OCI-LY7 (cell line): Measurements from ENCODE around the gene TRAF2.

Experiments used
- CTCF ChIP-seq: fragments of 200-600 bp; sonication (generic); conservative IDR thresholded peaks from 2 replicates; pipeline ENCODE4 v1.5.1; 2014; ENCODE audit warnings: mild to moderate bottlenecking, antibody characterized with exemption, low read length, moderate library complexity, mixed read lengths
- EZH2phosphoT487 ChIP-seq: fragments of 200-600 bp; sonication (generic); IDR thresholded peaks from 2 replicates; pipeline ENCODE4 v1.6.1; 2018; ENCODE audit warnings: low read depth, borderline replicate concordance, mild to moderate bottlenecking, mixed run types, antibody characterized with exemption, low read length, moderate library complexity, mixed read lengths

GRCh38 chr9:136968333-136969127 lies 82.2 kb downstream of the TRAF2 start:
- TF ChIP-seq CTCF (no peak), EZH2phosphoT487 (no peak)
